ENCODE measurements around the gene C10orf53. TPM values are rescaled to one million over a fixed set of nuclear protein-coding genes. Genes with fewer than 3 reads are reported as not detected.
"Not testable (repeated sequence)": the region's sequence is repeated elsewhere in the genome, so short reads cannot be mapped to it uniquely, and the experiment has no call there.

The C10orf53 gene
- total RNA-seq, 1 experiment from 2014 or later, result not detected

GRCh38 chr10:49711481-49711880, 32.0 kb downstream of the C10orf53 start:
- H3K36me3 Mint-ChIP-seq (ENCODE audit: insufficient read depth, unreplicated experiment), result no peaks in the 10 kb centered on the region
- Histone ChIP-seq H3K9me3 (no peaks in the 10 kb centered on the region), H3K4me1 (no peaks in the 10 kb centered on the region), H3K27me3 (replicated peaks; ENCODE audit: control insufficient read depth, insufficient read depth, low read length) (no peaks in the 10 kb centered on the region), H3K4me3 (ENCODE audit: low read depth, low read length) (no peak overlapping the region), H3K36me3 (ENCODE audit: control insufficient read depth, insufficient read depth, low read length) (no peaks in the 10 kb centered on the region)
- H3K4me1 Mint-ChIP-seq (ENCODE audit: low read depth, unreplicated experiment), result no peaks in the 10 kb centered on the region
- H3K4me3 Mint-ChIP-seq (ENCODE audit: unreplicated experiment), result no peak overlapping the region
- H3K9me3 Mint-ChIP-seq (ENCODE audit: unreplicated experiment), result no peaks in the 10 kb centered on the region
- H3K27me3 Mint-ChIP-seq (ENCODE audit: insufficient read depth, unreplicated experiment), result peaks cover 5% of the 10 kb centered on the region
- ChIA-PET CTCF (no interaction called here), POLR2A (no interaction called here)
- no TSS peak for BruUV-seq (replicated peaks)
- no peak overlapping the region for H3K27ac Mint-ChIP-seq (ENCODE audit: unreplicated experiment)
- TF ChIP-seq CTCF (IDR thresholded peaks at IDR 0.05; ENCODE audit: insufficient read depth in 1 of 2, low read depth in 1 of 2, low read length in 1 of 2, severe bottlenecking in 1 of 2, unreplicated experiment in 1 of 2), result no peak
- no peak for DNase-seq
- intact Hi-C loops (cut with micrococcal nuclease; ENCODE audit: unreplicated experiment), result no loop called here

DNA sequence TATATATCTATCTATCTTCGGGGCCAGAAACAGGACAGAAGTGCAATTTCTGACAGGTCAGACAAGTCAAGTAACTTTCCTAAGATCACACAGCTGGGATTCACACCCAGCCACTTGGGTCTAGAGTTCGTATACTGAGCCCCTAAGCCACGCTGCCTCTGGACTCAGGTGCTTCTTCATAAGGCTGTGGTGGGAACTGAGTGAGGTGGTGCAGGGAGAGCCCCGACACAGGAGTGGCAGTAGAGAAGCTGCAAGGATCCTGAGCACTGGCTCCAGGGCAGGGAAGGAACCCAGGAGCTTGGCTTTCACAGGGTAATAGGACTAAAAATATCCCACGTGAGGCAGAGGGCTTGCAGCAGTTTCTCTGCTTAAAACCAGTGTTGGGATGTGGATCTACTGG, 33.8 kb downstream of the C10orf53 start:
- H3K4me3 Mint-ChIP-seq (ENCODE audit: unreplicated experiment), result no peak overlapping the region
- no TSS peak for BruUV-seq (replicated peaks)
- ChIA-PET POLR2A (no interaction called here), CTCF (no interaction called here)
- H3K9me3 ChIP-seq, result no peaks in the 10 kb centered on the region
- peaks cover 11% of the 10 kb centered on the region for H3K27me3 Mint-ChIP-seq (ENCODE audit: insufficient read depth, unreplicated experiment)
- no peaks in the 10 kb centered on the region for H3K4me1 ChIP-seq
- no peak overlapping the region for H3K27ac Mint-ChIP-seq (ENCODE audit: unreplicated experiment)
- H3K4me3 ChIP-seq (ENCODE audit: low read depth, low read length), result no peak overlapping the region
- no peaks in the 10 kb centered on the region for H3K4me1 Mint-ChIP-seq (ENCODE audit: low read depth, unreplicated experiment)
- H3K27me3 ChIP-seq (replicated peaks; ENCODE audit: control insufficient read depth, insufficient read depth, low read length), result no peaks in the 10 kb centered on the region
- H3K36me3 Mint-ChIP-seq (ENCODE audit: insufficient read depth, unreplicated experiment), result no peaks in the 10 kb centered on the region
- TF ChIP-seq CTCF (IDR thresholded peaks at IDR 0.05; ENCODE audit: insufficient read depth in 1 of 2, low read depth in 1 of 2, low read length in 1 of 2, severe bottlenecking in 1 of 2, unreplicated experiment in 1 of 2), result no peak
- intact Hi-C loops (cut with micrococcal nuclease; ENCODE audit: unreplicated experiment), result no loop called here
- H3K9me3 Mint-ChIP-seq (ENCODE audit: unreplicated experiment), result no peaks in the 10 kb centered on the region
- no peaks in the 10 kb centered on the region for H3K36me3 ChIP-seq (ENCODE audit: control insufficient read depth, insufficient read depth, low read length)
- peak in 1 of 2 experiments; percentile 25 for DNase-seq

DNA sequence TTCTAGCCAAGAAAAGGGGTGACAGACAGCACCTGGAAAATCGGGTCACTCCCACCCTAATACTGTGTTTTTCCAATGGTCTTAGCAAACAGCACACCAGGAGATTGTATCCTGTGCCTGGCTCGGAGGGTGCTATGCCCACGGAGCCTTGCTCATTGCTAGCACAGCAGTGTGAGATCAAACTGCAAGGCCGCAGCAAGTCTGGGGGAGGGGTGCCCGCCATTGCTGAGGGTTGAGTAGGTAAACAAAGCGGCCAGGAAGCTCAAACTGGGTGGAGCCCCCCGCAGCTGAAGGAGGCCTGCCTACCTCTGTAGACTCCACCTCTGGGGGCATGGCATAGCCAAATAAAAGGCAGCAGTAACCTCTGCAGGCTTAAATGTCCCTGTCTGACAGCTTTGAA, 35.7 kb downstream of the C10orf53 start:
- peak in 1 of 2 experiments; percentile 25 for DNase-seq
- H3K4me3 Mint-ChIP-seq (ENCODE audit: unreplicated experiment); CTCF ChIA-PET; intact Hi-C loops (cut with micrococcal nuclease; ENCODE audit: unreplicated experiment); POLR2A ChIA-PET; H3K4me1 Mint-ChIP-seq (ENCODE audit: low read depth, unreplicated experiment); BruUV-seq (replicated peaks); H3K4me1 ChIP-seq; H3K27ac Mint-ChIP-seq (ENCODE audit: unreplicated experiment); H3K27me3 Mint-ChIP-seq (ENCODE audit: insufficient read depth, unreplicated experiment); H3K27me3 ChIP-seq (replicated peaks; ENCODE audit: control insufficient read depth, insufficient read depth, low read length); H3K36me3 ChIP-seq (ENCODE audit: control insufficient read depth, insufficient read depth, low read length); H3K9me3 Mint-ChIP-seq (ENCODE audit: unreplicated experiment); H3K36me3 Mint-ChIP-seq (ENCODE audit: insufficient read depth, unreplicated experiment); H3K4me3 ChIP-seq (ENCODE audit: low read depth, low read length); H3K9me3 ChIP-seq: not testable (repeated sequence)

GRCh38 chr10:49726593-49726992, 47.1 kb downstream of the C10orf53 start:
- H3K27me3 Mint-ChIP-seq (ENCODE audit: insufficient read depth, unreplicated experiment), result peaks cover 4% of the 10 kb centered on the region
- H3K4me1 Mint-ChIP-seq (ENCODE audit: low read depth, unreplicated experiment), result no peaks in the 10 kb centered on the region
- intact Hi-C loops (cut with micrococcal nuclease; ENCODE audit: unreplicated experiment), result no loop called here
- no peak for TF ChIP-seq CTCF (IDR thresholded peaks at IDR 0.05; ENCODE audit: insufficient read depth in 1 of 2, low read depth in 1 of 2, low read length in 1 of 2, severe bottlenecking in 1 of 2, unreplicated experiment in 1 of 2)
- CTCF ChIA-PET, result no interaction called here
- no peak overlapping the region for H3K4me3 ChIP-seq (ENCODE audit: low read depth, low read length)
- H3K4me3 Mint-ChIP-seq (ENCODE audit: unreplicated experiment), result no peak overlapping the region
- peaks cover 10% of the 10 kb centered on the region for H3K9me3 Mint-ChIP-seq (ENCODE audit: unreplicated experiment)
- no peaks in the 10 kb centered on the region for H3K27me3 ChIP-seq (replicated peaks; ENCODE audit: control insufficient read depth, insufficient read depth, low read length)
- BruUV-seq (replicated peaks), result no TSS peak
- no peaks in the 10 kb centered on the region for H3K36me3 ChIP-seq (ENCODE audit: control insufficient read depth, insufficient read depth, low read length)
- H3K4me1 ChIP-seq, result no peaks in the 10 kb centered on the region
- H3K27ac Mint-ChIP-seq (ENCODE audit: unreplicated experiment), result no peak overlapping the region
- no peak for DNase-seq
- POLR2A ChIA-PET, result no interaction called here
- no peaks in the 10 kb centered on the region for H3K36me3 Mint-ChIP-seq (ENCODE audit: insufficient read depth, unreplicated experiment)
- H3K9me3 ChIP-seq, result no peaks in the 10 kb centered on the region

Measured in Caco-2 (cell line).